Loucy (cell line): ENCODE results near the gene TDRD9.

ENCODE experiments used
- H2AFZ ChIP-seq: fragments of 200-600 bp; sonication (generic); 2 replicates; pipeline ENCODE4 v1.6.0; 2016; ENCODE audit warnings: antibody characterized with exemption, mild to moderate bottlenecking, low read length, moderate library complexity
- H3F3A ChIP-seq: fragments of 200-600 bp; 2 replicates; pipeline ENCODE4 v1.6.0; 2016; ENCODE audit warnings: antibody characterized with exemption, low read depth, mild to moderate bottlenecking
- H3K27me3 ChIP-seq: fragments of 200-600 bp; sonication (generic); 2 replicates; pipeline ENCODE4 v1.6.1; 2014; ENCODE audit warnings: low read length, mild to moderate bottlenecking; ENCODE audit not compliant: insufficient read depth, poor library complexity, severe bottlenecking
- H3K36me3 ChIP-seq: fragments of 200-600 bp; sonication (generic); 2 replicates; pipeline ENCODE4 v1.6.1; 2016; ENCODE audit warnings: low read length; ENCODE audit not compliant: insufficient read depth
- H3K4me1 ChIP-seq: fragments of 200-600 bp; sonication (generic); 2 replicates; pipeline ENCODE4 v1.5.1; 2014; ENCODE audit warnings: low read length, mild to moderate bottlenecking; ENCODE audit not compliant: insufficient read depth, poor library complexity, severe bottlenecking
- H3K4me2 ChIP-seq: fragments of 200-600 bp; sonication (generic); 2 replicates; pipeline ENCODE4 v1.6.0; 2014; ENCODE audit warnings: antibody characterized with exemption, low read length, low read depth, mild to moderate bottlenecking; ENCODE audit not compliant: poor library complexity, severe bottlenecking
- H3K4me3 ChIP-seq: fragments of 200-600 bp; sonication (generic); 2 replicates; pipeline ENCODE4 v1.5.1; 2014; ENCODE audit warnings: low read length, mild to moderate bottlenecking, mixed read lengths; ENCODE audit not compliant: poor library complexity, severe bottlenecking
- H3K79me2 ChIP-seq: fragments of 200-600 bp; sonication (generic); 2 replicates; pipeline ENCODE4 v1.6.1; 2014; ENCODE audit warnings: low read length; ENCODE audit not compliant: insufficient read depth
- H3K9ac ChIP-seq: fragments of 200-600 bp; sonication (generic); 2 replicates; pipeline ENCODE4 v1.6.0; 2014; ENCODE audit warnings: mild to moderate bottlenecking, low read depth, low read length, moderate library complexity; ENCODE audit not compliant: poor library complexity, severe bottlenecking
- H3K9me2 ChIP-seq: fragments of 200-600 bp; sonication (generic); replicated peaks from 2 replicates; pipeline ENCODE4 v1.6.1; 2016; ENCODE audit warnings: low read depth, low read length, mixed read lengths
- H3K9me3 ChIP-seq: fragments of 200-600 bp; sonication (generic); 2 replicates; pipeline ENCODE4 v1.6.1; 2014; ENCODE audit warnings: mild to moderate bottlenecking, antibody characterized with exemption, low read length, low read depth; ENCODE audit not compliant: insufficient read depth
- H4K20me1 ChIP-seq: fragments of 200-600 bp; sonication (generic); 2 replicates; pipeline ENCODE4 v1.6.0; 2014; ENCODE audit warnings: antibody characterized with exemption, low read length, mild to moderate bottlenecking; ENCODE audit not compliant: insufficient read depth, poor library complexity, severe bottlenecking
- CTCF ChIP-seq: fragments of 200-600 bp; sonication (generic); conservative IDR thresholded peaks from 2 replicates; pipeline ENCODE4 v1.5.1; 2014; ENCODE audit warnings: mild to moderate bottlenecking, antibody characterized with exemption, low read length
- EZH2phosphoT487 ChIP-seq: fragments of 200-600 bp; IDR thresholded peaks from 2 replicates; pipeline ENCODE4 v1.6.1; 2018; ENCODE audit warnings: antibody characterized with exemption, mild to moderate bottlenecking, moderate library complexity, borderline replicate concordance

Gene TDRD9

GRCh38 chr14:104078031-104078455 lies 149.8 kb downstream of the TDRD9 start:
- Histone ChIP-seq H3K79me2 (no peaks in the 10 kb centered on the region), H3K9me2 (no peaks in the 10 kb centered on the region), H3K27me3 (no peaks in the 10 kb centered on the region), H2AFZ (peak overlapping the region; percentile 80), H4K20me1 (no peaks in the 10 kb centered on the region), H3K4me1 (no peaks in the 10 kb centered on the region), H3K9me3 (peaks cover 6% of the 10 kb centered on the region; the same call in 1 of the 2 replicates), H3F3A (no peaks in the 10 kb centered on the region), H3K9ac (peak overlapping the region; percentile 5), H3K4me3 (no peak overlapping the region), H3K36me3 (no peaks in the 10 kb centered on the region), H3K4me2 (no peak overlapping the region)
- TF ChIP-seq EZH2phosphoT487 (no peak), CTCF (peak; percentile 100)

GRCh38 chr14:104080376-104081260 lies 152.4 kb downstream of the TDRD9 start:
- H2AFZ ChIP-seq, result no peak overlapping the region
- no peak overlapping the region for H3K4me2 ChIP-seq
- no peaks in the 10 kb centered on the region for H3K9me2 ChIP-seq

GRCh38 chr14:104081261-104081835 lies 153.1 kb downstream of the TDRD9 start:
- no peaks in the 10 kb centered on the region for H4K20me1 ChIP-seq
- no peaks in the 10 kb centered on the region for H3K79me2 ChIP-seq
- H3K9ac ChIP-seq, result no peak overlapping the region
- no peaks in the 10 kb centered on the region for H3K4me1 ChIP-seq
- H3K36me3 ChIP-seq, result no peaks in the 10 kb centered on the region
- no peaks in the 10 kb centered on the region for H3K9me2 ChIP-seq
- H3F3A ChIP-seq, result no peaks in the 10 kb centered on the region
- no peaks in the 10 kb centered on the region for H3K27me3 ChIP-seq
- TF ChIP-seq CTCF, result no peak
- no peak for TF ChIP-seq EZH2phosphoT487
- H3K4me3 ChIP-seq, result no peak overlapping the region
- no peak overlapping the region for H2AFZ ChIP-seq
- H3K9me3 ChIP-seq, result no peaks in the 10 kb centered on the region
- no peak overlapping the region for H3K4me2 ChIP-seq

More at GRCh38 chr14:104080376-104081260, 152.4 kb downstream of the TDRD9 start:
- Histone ChIP-seq H4K20me1 (no peaks in the 10 kb centered on the region), H3K4me3 (no peak overlapping the region), H3K4me1 (no peaks in the 10 kb centered on the region), H3K9me3 (no peaks in the 10 kb centered on the region), H3K79me2 (no peaks in the 10 kb centered on the region), H3K27me3 (no peaks in the 10 kb centered on the region), H3K36me3 (no peaks in the 10 kb centered on the region), H3K9ac (no peak overlapping the region), H3F3A (no peaks in the 10 kb centered on the region)
- TF ChIP-seq EZH2phosphoT487, result no peak
- no peak for TF ChIP-seq CTCF
